IPS DF 4.7 (cell line): Measurements from ENCODE around the gene DNAJB14.
"Not testable (repeated sequence)": the region's sequence is repeated elsewhere in the genome, so short reads cannot be mapped to it uniquely, and the experiment has no call there.

ENCODE experiments used
- DNase-seq: peaks from one replicate; pipeline ENCODE4 v3.0.0-alpha.2; 2013; ENCODE audit warnings: low spot score; ENCODE audit errors: extremely low read depth

Gene DNAJB14

DNA sequence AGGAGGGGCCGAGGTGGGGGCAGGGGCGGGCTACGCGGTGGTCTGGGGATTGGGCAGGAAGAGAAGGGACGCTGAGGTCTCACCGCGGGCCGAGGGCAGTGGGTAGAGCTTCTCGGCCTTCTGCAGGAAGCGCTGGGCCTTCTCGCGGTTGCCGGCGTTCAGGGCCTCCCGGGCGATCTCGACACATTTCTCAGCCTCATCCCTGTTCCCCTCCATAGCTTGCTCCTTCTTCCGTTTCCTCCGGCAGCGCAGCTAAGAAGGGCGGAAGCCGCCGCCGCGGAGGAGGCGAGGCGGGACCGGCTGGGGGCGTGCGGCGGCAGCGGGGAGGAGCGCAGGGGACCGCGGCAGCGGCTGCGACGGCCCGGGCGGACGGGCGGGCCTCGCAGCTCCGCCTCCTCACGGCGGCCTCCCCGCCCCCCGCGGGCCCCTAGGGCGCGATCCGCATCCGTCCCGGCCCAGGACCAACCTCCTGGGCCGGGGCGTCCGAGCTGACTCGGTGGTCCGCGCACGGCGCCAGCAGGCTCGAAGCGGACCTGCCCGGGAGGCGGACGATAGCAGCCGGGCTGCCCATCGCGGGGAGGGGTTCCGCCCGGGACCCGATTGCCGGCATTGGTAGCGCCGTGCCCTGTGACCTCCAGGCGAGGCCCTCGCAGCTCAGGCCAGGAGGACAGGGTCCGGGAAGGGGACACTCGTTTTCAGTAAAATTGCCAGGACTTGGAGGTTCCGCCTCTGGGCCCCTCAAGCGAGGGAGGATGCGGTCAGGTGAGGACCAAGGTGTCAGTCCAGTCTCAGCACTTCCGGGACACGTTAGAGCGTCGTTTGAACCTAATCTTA is at the start of gene DNAJB14:
Gene DNAJB14, minus strand, starts transcription at position 263 of the 834 bp plus-strand sequence. Its CDS starts 47 bp downstream, at position 216.
- DNase-seq: no peak

DNA sequence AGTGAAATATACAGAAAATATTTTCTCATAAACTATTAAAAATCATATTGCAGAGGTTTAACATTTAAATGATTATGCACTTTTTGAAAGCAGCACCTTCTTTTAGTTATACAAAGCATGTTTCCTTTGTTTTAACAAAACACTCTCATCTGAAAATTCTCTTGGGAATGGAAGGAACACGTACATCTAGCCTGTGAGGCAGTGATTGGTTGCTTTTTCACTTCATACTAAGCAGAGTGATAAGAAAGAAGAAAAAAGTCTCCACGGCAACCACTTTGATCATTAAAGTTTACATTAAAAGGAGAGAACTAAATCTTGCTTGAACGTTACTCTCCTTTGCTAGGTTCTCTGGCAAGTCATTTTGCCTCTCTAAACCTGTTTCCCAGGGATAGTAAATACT is 45.3 kb upstream of the DNAJB14 start:
- no peak for DNase-seq

DNA sequence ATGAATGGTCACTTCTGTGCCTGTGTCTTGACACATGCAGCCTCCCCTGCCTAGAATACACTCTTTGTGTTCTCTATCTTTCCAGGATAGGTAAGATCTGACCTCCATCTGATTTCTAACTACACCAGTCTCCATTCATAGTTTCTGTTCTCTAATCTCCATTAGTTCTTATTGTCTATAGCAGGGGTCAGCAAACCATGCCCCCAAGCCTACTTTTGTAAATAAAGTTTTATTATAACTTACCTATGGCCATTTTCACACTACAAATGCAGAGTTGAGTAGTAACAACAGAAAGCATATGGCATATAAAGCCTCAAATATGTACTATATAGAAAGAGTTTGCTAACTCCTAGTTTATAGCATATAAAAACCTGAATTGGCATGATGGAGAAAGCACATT is 41.3 kb upstream of the DNAJB14 start:
- DNase-seq: no peak

DNA sequence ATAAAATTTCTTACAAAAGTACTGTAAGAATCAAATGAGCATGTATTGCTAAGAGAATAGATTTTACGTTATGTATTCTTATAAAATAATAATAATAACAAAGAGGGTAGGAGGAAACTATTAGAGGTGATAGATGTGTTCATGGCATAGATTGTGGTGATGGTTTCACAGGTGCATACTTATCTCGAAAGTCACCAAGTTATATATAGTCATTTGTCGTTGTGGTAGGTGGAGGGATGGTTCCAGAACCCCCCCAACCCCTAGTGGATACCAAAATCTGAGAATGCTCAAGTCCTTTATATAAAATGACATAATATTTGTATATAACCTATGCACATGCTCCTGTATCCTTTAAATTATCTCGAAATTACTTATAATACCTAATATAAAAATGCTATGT is 40.4 kb upstream of the DNAJB14 start:
- DNase-seq: no peak

DNA sequence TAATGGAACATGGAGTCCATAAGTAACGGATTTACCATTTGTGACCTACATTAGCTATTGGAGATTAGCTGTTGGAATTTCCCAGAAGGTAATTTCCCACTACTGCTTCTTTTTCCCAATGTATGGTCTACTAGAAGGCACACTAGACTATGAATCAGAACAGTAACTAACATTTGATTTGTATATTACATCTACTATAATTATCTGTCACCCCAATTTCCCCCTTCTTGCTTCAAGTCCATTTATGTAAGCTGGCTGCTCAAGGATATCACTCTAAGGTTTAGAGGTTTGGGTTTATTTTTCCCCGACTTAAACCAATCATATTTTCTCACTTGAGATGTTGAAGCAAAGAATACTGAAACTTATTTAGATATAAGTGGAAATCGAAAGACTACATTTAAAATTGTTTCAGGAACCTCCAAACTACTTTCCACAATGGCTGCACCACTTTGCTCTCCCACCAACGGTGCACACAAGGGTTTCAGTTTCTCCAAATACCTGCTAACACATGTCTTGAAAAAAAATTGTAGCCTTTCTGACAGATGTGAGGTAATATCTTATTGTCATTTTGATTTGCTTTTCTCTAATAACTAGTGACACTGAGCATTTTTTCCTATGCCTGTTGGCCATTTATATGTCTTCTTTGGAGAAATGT is 37.0 kb upstream of the DNAJB14 start:
- no peak for DNase-seq

DNA sequence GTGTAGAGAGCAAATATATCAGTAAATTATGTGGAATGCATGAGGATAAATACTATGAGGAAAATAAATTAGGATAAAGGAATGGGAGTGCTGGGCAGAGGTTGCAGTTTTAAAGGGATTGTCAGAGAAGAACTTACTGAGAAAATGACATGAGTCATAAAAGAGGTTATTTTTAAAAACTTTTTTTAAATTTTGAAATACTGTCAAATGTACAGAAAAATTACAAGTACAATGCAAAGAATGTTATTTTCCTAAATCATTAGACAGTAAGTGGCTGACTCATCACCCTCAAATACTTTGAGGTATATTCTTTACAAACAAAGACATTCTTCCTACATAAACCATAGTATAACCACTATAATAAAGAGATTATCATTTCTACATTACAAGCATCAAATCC is 33.5 kb upstream of the DNAJB14 start:
- DNase-seq: no peak

DNA sequence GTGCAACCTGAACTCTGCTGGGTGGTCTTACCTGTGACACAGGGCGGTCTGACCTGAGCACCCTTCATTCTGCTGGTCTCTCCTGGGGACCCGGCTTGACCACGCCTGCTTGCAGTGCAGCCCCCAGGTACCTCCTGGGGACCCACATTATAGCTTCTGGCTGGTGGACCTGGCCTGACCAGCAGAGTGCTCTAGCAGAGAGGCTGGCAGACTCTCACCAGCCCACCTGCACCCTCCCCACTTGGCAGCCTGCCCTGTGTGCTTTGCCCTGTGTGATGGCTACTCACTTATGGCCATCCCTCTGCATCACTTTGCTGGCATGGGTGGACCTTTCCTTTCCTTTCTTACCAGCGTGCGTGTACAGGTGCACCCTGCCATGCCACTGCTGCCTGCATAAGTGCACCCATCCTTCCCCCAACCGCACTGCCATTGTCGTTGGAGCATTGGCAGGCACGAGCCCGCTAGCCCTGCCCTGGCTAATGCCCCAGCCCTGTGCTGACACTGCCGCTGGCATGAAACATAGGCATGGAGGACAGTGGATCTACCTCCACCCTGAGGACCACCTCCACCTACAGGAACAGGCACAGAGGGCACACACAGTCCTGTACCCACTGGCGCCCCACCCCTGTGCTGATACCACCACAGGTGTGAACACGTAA is 25.2 kb upstream of the DNAJB14 start:
- no peak for DNase-seq

DNA sequence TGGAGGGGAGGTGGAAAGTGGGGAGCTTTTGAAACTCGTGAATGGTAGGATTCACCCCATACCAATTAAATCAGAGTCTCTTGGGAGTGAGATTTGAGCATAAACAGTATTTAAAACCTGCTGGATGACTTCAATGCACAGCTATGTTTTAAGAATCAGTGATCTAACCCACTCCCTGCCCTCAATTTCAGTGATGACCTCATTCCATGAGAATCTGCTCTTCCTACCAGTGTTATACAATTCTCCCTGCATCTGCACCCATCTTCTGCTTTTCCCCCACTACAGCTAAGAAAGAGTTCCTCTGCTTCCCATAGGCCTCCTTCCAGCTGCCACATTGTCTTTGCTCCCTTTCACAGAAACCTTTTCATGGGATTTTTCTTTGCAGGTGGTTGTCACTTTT is 21.9 kb upstream of the DNAJB14 start:
- DNase-seq: no peak

DNA sequence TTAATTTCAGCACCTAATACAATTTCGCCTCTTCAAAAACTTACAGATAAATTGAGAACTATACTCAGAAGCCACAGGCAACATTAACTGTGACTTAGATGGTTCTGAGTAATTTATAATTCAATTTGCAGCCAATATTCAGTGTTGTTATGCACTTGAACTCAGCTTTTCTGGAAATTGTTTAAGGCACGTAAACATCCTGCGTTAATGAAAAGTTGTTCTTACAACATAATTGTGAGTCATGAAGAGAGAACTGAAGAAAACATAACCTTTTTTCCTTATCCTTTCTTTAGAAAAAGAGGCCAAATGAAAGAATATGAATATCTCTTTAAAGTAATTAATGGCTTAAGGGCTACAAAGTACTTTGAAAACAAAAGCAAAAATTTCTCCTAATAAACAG is 20.3 kb upstream of the DNAJB14 start:
- DNase-seq: no peak

DNA sequence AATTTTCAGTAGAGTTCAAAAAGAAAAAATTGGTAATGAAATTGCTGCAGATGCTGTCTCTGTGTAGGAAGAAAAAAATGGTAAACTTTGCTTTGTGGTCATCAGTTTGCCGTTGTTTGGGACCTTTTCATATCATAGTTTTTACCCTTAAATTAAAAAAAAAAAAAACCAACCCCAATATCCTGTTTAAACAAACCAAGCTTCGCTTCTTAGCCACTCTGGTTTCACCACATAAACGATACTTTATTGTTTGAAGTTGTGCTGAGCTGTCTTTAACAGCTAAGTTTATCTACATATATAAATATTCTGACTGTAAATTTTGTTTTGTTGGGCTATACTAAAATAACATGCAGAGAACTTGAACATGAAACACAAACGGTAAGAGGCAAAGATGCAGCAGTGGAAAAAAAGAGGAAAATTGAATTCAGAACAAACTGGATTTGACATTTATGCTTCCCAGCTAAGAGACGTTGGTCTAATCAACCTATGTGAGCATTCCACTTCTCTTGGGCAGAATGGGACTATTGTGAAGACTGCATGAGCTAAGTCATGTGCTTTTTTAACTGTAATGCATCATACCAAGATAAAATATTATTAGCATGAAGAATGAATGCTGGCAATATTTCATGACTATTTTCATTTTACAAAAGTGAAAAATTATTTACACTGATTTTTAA is 19.4 kb upstream of the DNAJB14 start:
- no peak for DNase-seq

DNA sequence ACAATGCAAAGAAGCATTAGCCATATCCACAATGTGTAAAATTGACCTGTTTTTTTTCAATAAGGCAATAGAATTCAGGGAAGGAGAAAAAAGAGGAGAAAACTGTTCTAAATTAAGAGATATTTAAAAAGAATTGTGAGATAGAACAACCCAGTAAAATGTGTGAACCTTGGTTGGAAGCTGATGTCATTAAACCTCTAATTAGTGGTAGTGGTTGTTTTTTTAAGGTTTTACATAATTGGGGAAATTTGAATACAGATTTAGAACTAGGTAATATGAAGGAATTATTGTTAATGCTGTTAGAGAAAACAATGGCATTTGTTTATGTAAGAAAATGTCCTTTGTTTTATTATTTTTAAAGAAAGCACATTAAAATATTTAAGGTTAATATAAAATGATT is 18.8 kb upstream of the DNAJB14 start:
- DNase-seq: no peak

DNA sequence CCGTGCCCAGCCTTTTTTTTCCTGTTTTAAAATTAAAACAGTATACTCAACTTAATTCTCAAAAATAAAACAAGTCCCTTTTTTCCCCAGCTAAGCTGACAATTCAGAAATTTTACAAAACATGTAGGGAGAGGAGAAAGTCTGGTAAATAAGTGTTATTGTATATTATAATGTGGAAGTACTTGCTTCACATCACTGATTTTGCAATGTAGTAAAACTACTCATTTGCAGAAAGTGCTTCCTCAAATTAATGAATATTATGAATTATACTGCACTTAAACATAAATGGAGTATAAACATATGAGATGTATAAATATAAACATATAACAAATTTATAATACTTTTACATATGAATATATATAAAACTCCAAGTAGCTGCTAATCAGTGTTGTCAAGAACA is 15.3 kb upstream of the DNAJB14 start:
- DNase-seq: no peak

DNA sequence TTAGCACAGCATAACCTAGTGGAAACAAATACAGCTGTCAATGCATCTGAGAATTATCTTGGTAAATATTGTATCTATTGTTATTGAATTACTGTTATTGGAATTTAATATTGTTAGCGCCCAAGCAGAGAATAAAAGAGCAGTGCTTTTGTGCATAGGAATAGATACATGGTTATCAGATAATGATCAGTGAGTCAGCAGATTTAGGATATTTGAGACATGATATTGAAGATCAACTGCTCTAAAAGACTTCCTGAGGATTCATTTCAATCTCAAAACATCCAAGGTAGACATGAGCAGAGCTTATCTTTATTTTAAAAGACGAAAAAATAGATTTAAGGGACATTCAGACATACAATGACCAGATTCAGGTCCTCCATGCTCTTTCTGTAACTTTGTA is 14.2 kb upstream of the DNAJB14 start:
- DNase-seq: no peak

DNA sequence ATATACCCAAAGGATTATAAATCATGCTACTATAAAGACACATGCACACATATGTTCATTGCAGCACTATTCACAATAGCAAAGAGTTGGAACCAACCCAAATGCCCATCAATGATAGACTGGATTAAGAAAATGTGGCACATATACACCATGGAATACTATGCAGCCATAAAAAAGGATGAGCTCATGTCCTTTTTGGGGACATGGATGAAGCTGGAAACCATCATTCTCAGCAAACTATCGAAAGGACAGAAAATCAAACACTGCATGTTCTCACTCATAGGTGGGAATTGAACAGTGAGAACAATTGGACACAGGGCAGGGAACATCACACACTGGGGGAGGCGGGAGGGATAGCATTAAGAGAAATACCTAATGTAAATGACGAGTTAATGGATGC is 11.8 kb upstream of the DNAJB14 start:
- not testable (repeated sequence) for DNase-seq

DNA sequence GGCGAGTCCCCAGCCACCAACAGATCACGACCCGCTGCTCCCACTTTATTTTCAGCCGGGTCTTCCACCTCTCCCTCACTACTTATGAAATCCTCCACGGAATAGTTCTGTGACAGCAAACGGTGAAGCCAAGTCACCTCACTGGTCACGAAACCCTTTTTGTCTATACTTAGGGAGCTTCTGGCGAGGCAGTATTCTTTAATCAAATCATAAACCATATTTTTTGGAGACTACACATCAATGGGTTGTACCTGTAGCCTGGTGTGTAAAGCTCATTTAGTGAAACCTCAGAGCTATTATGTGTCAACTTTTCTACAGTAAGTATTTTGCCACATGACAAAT is 4.5 kb upstream of the DNAJB14 start:
- DNase-seq: no peak

DNA sequence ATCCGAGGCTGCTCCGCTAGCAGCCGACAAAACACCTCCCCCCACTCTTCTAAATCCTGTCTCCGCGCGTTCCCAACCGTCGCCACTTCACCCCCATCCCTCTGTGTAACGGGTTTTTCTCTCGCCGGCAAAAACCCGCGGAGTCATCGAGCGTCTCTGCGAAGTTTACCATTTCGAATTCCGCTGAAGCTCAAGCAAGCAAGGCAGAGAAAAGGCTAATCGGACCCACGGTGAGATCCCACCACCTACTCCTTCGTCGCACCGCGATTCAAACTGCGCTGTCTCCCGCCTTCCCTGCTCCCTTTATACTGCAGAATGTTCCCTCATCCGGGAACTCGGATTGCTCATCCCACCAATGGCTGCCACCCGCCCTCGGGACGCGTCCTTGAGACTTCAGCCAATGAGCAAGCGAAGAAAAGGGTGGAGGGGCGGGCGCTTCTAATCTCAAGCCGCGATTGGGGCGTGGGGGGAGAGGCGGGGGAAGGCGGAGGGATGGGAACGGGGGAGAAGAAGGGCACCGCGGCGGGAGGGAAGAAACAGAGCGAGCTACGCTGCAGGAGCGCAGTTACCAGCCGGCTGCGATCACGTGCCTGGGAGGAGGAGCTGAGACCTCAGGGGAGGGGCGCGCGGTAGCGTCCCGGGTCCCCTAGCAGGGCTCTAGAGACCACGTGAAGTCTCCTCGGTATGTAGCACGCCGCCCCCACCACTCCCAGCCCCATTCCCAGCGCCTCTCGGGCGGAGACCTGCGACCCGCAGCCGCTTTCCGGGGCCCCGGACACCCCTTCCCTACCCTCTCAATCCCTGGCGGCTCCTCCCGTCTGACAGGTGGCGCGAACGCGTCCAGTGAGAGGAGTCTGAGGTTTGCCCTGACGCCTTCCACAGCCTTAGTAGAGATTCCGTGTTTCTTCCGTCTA is 3.8 kb upstream of the DNAJB14 start, which contains the start of gene H2AZ1:
Gene H2AZ1, minus strand, starts transcription at position 277 of the 914 bp plus-strand sequence. Its CDS starts 105 bp downstream, at position 172.
- peak; percentile 90 for DNase-seq

DNA sequence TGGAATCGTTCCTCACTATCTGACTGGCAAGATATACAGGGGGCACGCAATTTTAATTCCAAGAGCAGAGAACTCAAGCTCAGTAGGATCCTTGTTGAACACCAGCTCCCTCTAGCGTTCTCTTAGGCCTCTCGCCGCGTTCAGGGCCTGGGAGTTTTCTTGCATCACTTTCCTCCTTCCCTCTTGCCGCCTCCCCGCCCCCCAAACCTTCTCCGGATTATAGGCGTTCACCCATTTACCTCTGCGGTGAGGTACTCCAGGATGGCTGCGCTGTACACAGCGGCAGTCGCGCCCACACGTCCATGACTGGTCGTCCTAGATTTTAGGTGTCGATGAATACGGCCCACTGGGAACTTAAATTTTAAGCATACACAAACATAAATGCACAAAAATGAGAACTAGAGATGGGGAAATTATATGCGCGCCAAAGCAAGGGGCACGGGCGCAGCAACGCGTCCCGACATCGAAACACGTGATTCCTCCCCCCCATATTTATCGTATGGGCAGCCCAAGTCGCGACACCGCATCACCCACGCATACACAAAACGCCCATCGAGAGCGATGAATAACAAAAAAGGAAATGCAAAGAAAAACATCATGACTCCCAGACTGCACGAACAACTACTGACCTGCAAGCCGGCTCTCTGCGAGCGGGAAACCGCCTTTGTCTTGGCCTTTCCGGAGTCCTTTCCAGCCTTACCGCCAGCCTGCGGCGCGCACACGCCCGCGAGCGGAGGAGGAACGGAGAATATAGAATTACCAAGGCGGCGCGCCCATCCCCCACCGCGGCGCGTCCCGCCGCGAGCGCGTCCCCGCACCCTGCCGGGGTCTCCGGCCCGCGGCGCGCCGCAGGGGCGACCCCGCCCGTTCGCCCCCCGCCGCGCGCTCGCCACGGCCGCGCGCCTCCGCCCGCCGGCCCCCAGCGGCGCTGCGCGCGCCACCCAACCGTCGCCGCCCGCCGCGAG is 2.9 kb upstream of the DNAJB14 start:
- DNase-seq: peak; percentile 76

DNA sequence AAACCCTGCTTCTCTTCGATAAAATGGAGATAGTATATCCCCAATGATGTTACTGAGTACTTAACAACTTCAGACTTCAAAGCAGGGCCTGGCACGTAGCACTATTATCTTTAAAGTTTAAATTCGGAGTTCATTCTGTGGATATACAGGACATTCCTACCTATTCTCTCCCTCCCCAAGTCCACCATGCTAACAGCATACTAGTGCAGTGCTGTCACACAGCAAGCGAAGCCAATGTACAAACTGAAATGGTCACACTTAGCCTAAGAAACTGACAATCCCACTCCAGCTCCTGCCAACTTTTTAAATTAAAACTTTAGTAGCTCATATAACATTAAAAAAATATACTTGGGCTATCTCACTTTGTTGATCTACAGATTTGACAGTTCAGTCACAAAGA is 1.2 kb upstream of the DNAJB14 start:
- DNase-seq: no peak

DNA sequence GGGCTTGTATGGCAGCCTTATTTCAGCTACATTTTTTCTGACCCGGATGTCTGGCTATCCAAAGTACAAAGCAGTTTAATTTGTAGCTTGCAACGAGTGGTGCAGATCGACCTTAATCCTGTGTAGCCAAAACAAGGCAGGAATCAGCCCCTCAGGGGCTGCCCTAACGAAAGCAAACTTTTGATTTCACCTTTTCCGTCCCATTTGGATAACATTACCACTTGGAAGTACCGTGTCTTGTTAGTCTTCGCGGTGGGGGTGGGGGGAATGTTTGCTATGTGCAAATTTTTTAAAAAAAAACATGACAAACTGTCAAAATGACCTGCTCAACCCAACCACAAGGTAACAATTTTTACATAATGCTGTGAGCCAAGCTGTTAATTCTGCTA is 766 bp upstream of the DNAJB14 start:
- DNase-seq: no peak
